WTC11 (cell line): ENCODE results near the gene PARD3B. TPM values are rescaled to one million over a fixed set of nuclear protein-coding genes. Genes with fewer than 3 reads are reported as not detected.

Experiments
- ATAC-seq: fragments of 200-7000 bp; cut with Tn5 transposase; 2 replicates; pipeline ENCODE4 v1.10.0; 2021; ENCODE audit warnings: mild to moderate bottlenecking, moderate library complexity
- CTCF ChIA-PET: fragments of 300-600 bp; sonication (Branson Sonifier 250); formaldehyde crosslinking; loops from one replicate; lab custom pipeline; 2021; ENCODE audit warnings: antibody characterized with exemption; lab: Charles Lee
- POLR2A ChIA-PET: fragments of 350-600 bp; sonication (Branson Sonifier 250); formaldehyde crosslinking; loops from one replicate; lab custom pipeline; 2021; ENCODE audit warnings: antibody characterized with exemption; lab: Charles Lee
- DNase-seq: peaks from one replicate; pipeline ENCODE4 v3.0.0; 2021; ENCODE audit warnings: low spot score
- H3K27ac Mint-ChIP-seq: 2 replicates; pipeline ENCODE4 v1.8.0; 2021; ENCODE audit warnings: mixed read lengths
- H3K27me3 Mint-ChIP-seq: 2 replicates; pipeline ENCODE4 v1.8.0; 2021; ENCODE audit warnings: low read depth, mild to moderate bottlenecking, moderate library complexity, mixed read lengths
- H3K36me3 Mint-ChIP-seq: 2 replicates; pipeline ENCODE4 v1.8.0; 2021; ENCODE audit warnings: mixed read lengths
- H3K4me1 Mint-ChIP-seq: 2 replicates; pipeline ENCODE4 v1.8.0; 2022; ENCODE audit warnings: mixed read lengths
- H3K4me3 Mint-ChIP-seq: 2 replicates; pipeline ENCODE4 v1.8.0; 2021; ENCODE audit warnings: mild to moderate bottlenecking, moderate library complexity, mixed read lengths
- H3K9me3 Mint-ChIP-seq: 2 replicates; pipeline ENCODE4 v1.8.0; 2021; ENCODE audit warnings: mixed read lengths
- AR ChIP-seq: fragments of 250-450 bp; sonication (Bioruptor Pico); IDR thresholded peaks from 2 replicates; pipeline ENCODE4 v1.9.0; 2021; ENCODE audit warnings: mild to moderate bottlenecking
- ATF6 ChIP-seq: sonication (generic); formaldehyde crosslinking; IDR thresholded peaks from 2 replicates; pipeline ENCODE4 v1.8.1; 2023; ENCODE audit warnings: mild to moderate bottlenecking, missing genetic modification reagents
- CBFB ChIP-seq: sonication (generic); formaldehyde crosslinking; IDR thresholded peaks from 2 replicates; pipeline ENCODE4 v1.8.1; 2022; ENCODE audit warnings: mild to moderate bottlenecking, low read depth, missing genetic modification reagents
- CDX4 ChIP-seq: fragments of 250-450 bp; sonication (Bioruptor Pico); IDR thresholded peaks from 2 replicates; pipeline ENCODE4 v1.9.0; 2021; ENCODE audit warnings: moderate library complexity, mild to moderate bottlenecking, inconsistent platforms, borderline replicate concordance
- CREB1 ChIP-seq: sonication (generic); formaldehyde crosslinking; IDR thresholded peaks from 2 replicates; pipeline ENCODE4 v1.8.0; 2023; ENCODE audit warnings: mild to moderate bottlenecking, missing genetic modification reagents
- ELF4 ChIP-seq: sonication (generic); formaldehyde crosslinking; IDR thresholded peaks from 2 replicates; pipeline ENCODE4 v1.8.1; 2022; ENCODE audit warnings: low read depth, mild to moderate bottlenecking, moderate library complexity, missing genetic modification reagents
- GTF2I ChIP-seq: fragments of 250-450 bp; sonication (Bioruptor Pico); conservative IDR thresholded peaks from 2 replicates; pipeline ENCODE4 v1.4.0; 2021; ENCODE audit warnings: mild to moderate bottlenecking
- JAZF1 ChIP-seq: fragments of 250-450 bp; sonication (Bioruptor Pico); IDR thresholded peaks from 2 replicates; pipeline ENCODE4 v1.9.0; 2021; ENCODE audit warnings: moderate library complexity, mild to moderate bottlenecking, inconsistent platforms
- JUN ChIP-seq: sonication (generic); formaldehyde crosslinking; IDR thresholded peaks from 2 replicates; pipeline ENCODE4 v1.8.0; 2023; ENCODE audit warnings: mild to moderate bottlenecking, missing genetic modification reagents
- MAX ChIP-seq: sonication (generic); formaldehyde crosslinking; IDR thresholded peaks from 2 replicates; pipeline ENCODE4 v1.8.0; 2022; ENCODE audit warnings: mild to moderate bottlenecking, missing genetic modification reagents
- SMAD4 ChIP-seq: sonication (generic); formaldehyde crosslinking; IDR thresholded peaks from 2 replicates; pipeline ENCODE4 v1.8.0; 2022; ENCODE audit warnings: mild to moderate bottlenecking, missing genetic modification reagents
- SP1 ChIP-seq: sonication (generic); formaldehyde crosslinking; conservative IDR thresholded peaks from 2 replicates; pipeline ENCODE4 v1.8.1; 2022; ENCODE audit warnings: missing genetic modification reagents
- TP53 ChIP-seq: sonication (generic); formaldehyde crosslinking; IDR thresholded peaks from 2 replicates; pipeline ENCODE4 v1.8.1; 2023; ENCODE audit warnings: mild to moderate bottlenecking, missing genetic modification reagents
- USF2 ChIP-seq: sonication (generic); formaldehyde crosslinking; IDR thresholded peaks from 2 replicates; pipeline ENCODE4 v1.8.1; 2023; ENCODE audit warnings: mild to moderate bottlenecking, missing genetic modification reagents, moderate library complexity
- ZNF232 ChIP-seq: sonication (generic); formaldehyde crosslinking; IDR thresholded peaks from 2 replicates; pipeline ENCODE4 v1.8.0; 2022; ENCODE audit warnings: mild to moderate bottlenecking, missing genetic modification reagents
- ZNF396 ChIP-seq: fragments of 250-450 bp; sonication (Bioruptor Pico); IDR thresholded peaks from 2 replicates; pipeline ENCODE4 v1.8.0; 2021; ENCODE audit warnings: mild to moderate bottlenecking, moderate library complexity, borderline replicate concordance
- ZNF423 ChIP-seq: fragments of 250-450 bp; sonication (Bioruptor Pico); IDR thresholded peaks from 2 replicates; pipeline ENCODE4 v2.1.2; 2022; ENCODE audit warnings: mild to moderate bottlenecking, moderate library complexity
- ZNF425 ChIP-seq: fragments of 250-450 bp; sonication (Bioruptor Pico); conservative IDR thresholded peaks from 2 replicates; pipeline ENCODE4 v1.9.0; 2021; ENCODE audit warnings: mild to moderate bottlenecking
- ZNF671 ChIP-seq: fragments of 250-450 bp; sonication (Bioruptor Pico); IDR thresholded peaks from 2 replicates; pipeline ENCODE4 v1.8.0; 2021; ENCODE audit warnings: mild to moderate bottlenecking
- ZSCAN18 ChIP-seq: fragments of 250-450 bp; sonication (Bioruptor Pico); IDR thresholded peaks from 2 replicates; pipeline ENCODE4 v2.1.2; 2022; ENCODE audit warnings: mild to moderate bottlenecking, moderate library complexity
- total RNA-seq: library from RNA; stranded (reverse); gene quantifications from 3 replicates; pipeline ENCODE4 v1.2.3, GENCODE V29; 2021

The PARD3B gene
- total RNA-seq, 1 experiment from 2014 or later, result 5.6 TPM

- Mint-ChIP-seq H3K4me1 (peaks cover 25% of the 10 kb centered on the region), H3K9me3 (peaks cover 21% of the 10 kb centered on the region), H3K4me3 (no peak overlapping the region), H3K27me3 (no peaks in the 10 kb centered on the region), H3K27ac (no peak overlapping the region), H3K36me3 (peaks cover 20% of the 10 kb centered on the region)
- ChIA-PET CTCF (no interaction called here), POLR2A (no interaction called here)
- ATAC-seq (no peak), DNase-seq (no peak)
- no peak for TF ChIP-seq CBFB (CRISPR knock-in tag)
- TF ChIP-seq ZNF423, result no peak
- TF ChIP-seq USF2 (CRISPR knock-in tag), result no peak
- no peak for TF ChIP-seq GTF2I (CRISPR knock-in tag)
- no peak for TF ChIP-seq ZNF425
- no peak for TF ChIP-seq CDX4
- no peak for TF ChIP-seq CREB1 (CRISPR knock-in tag)
- no peak for TF ChIP-seq JAZF1 (CRISPR knock-in tag)
- TF ChIP-seq ELF4 (CRISPR knock-in tag), result no peak
- no peak for TF ChIP-seq ZNF232 (CRISPR knock-in tag)
- no peak for TF ChIP-seq ATF6 (CRISPR knock-in tag)
- no peak for TF ChIP-seq SMAD4 (CRISPR knock-in tag)
- TF ChIP-seq AR (CRISPR knock-in tag), result no peak
- TF ChIP-seq JUN (CRISPR knock-in tag), result no peak
- no peak for TF ChIP-seq ZNF396 (CRISPR knock-in tag)
- no peak for TF ChIP-seq SP1 (CRISPR knock-in tag)
- TF ChIP-seq ZSCAN18 (CRISPR knock-in tag), result no peak
- TF ChIP-seq TP53 (CRISPR knock-in tag), result no peak
- no peak for TF ChIP-seq ZNF671 (CRISPR knock-in tag)
- no peak for TF ChIP-seq MAX (CRISPR knock-in tag)
Observed at GRCh38 chr2:205288686-205289085, 743.4 kb downstream of the PARD3B start.
